ENCODE data around the gene ARHGDIA.

ARHGDIA gene

GRCh38 chr17:81833921-81834830, 37.0 kb downstream of the ARHGDIA start:
- peak overlapping the region in 19 of 21 experiments; percentile 73 to 97 (median 94) for H3K27ac ChIP-seq
- peak overlapping the region; percentile 53 to 91 (median 75) for H3K4me3 ChIP-seq

- Histone ChIP-seq H3K4me3 (peak within 1 kb of the TSS; percentile 73 to 91 (median 79)), H3K27ac (peak within 1 kb of the TSS; percentile 73 to 97 (median 94))
These were observed 37.8 kb downstream of the ARHGDIA start, which contains the start of gene MCRIP1 for GRCh38 chr17:81833160-81833920. MCRIP1 (minus strand) TSS chr17:81833291; CDS start chr17:81824506, 8,785 bp downstream.

GRCh38 chr17:81832608-81833159, 38.5 kb downstream of the ARHGDIA start:
- peak overlapping the region; percentile 63 to 94 (median 84) for H3K27ac ChIP-seq
- peak overlapping the region; percentile 73 to 91 (median 79) for H3K4me3 ChIP-seq

GRCh38 chr17:81831957-81832607, 39.1 kb downstream of the ARHGDIA start:
- Histone ChIP-seq H3K4me3 (peak overlapping the region; percentile 73 to 91 (median 79)), H3K27ac (peak overlapping the region; percentile 63 to 94 (median 84))

- H3K4me3 ChIP-seq = peak overlapping the region in 1 of 7 experiments; percentile 91
- peak overlapping the region in 18 of 21 experiments; percentile 31 to 94 (median 86) for H3K27ac ChIP-seq
These were observed 39.6 kb downstream of the ARHGDIA start for GRCh38 chr17:81831563-81831956.

GRCh38 chr17:81829858-81830257, 41.3 kb downstream of the ARHGDIA start:
- Histone ChIP-seq H3K27ac (no peak overlapping the region), H3K4me3 (no peak overlapping the region)

GRCh38 chr17:81828656-81829055, 42.5 kb downstream of the ARHGDIA start:
- H3K27ac ChIP-seq = peak overlapping the region in 1 of 21 experiments; percentile 49

GRCh38 chr17:81825841-81826466, 45.2 kb downstream of the ARHGDIA start:
- no peak overlapping the region for H3K4me3 ChIP-seq
- H3K27ac ChIP-seq = no peak overlapping the region

More at GRCh38 chr17:81828656-81829055, 42.5 kb downstream of the ARHGDIA start:
- H3K4me3 ChIP-seq = no peak overlapping the region

- Histone ChIP-seq H3K4me3 (no peak overlapping the region), H3K27ac (no peak overlapping the region)
These were observed 46.5 kb downstream of the ARHGDIA start for GRCh38 chr17:81824595-81824994.

- Histone ChIP-seq H3K4me3 (no peak overlapping the region), H3K27ac (no peak overlapping the region)
These were observed 47.2 kb downstream of the ARHGDIA start for GRCh38 chr17:81823820-81824550.

GRCh38 chr17:81822996-81823819, 47.9 kb downstream of the ARHGDIA start:
- peak overlapping the region in 10 of 21 experiments; percentile 41 to 94 (median 80) for H3K27ac ChIP-seq
- H3K4me3 ChIP-seq = no peak overlapping the region

- Histone ChIP-seq H3K27ac (peak overlapping the region in 20 of 21 experiments; percentile 31 to 94 (median 76)), H3K4me3 (no peak overlapping the region)
These were observed 48.9 kb downstream of the ARHGDIA start for GRCh38 chr17:81822312-81822637.

GRCh38 chr17:81821603-81822311, 49.4 kb downstream of the ARHGDIA start:
- Histone ChIP-seq H3K27ac (peak overlapping the region in 20 of 21 experiments; percentile 31 to 94 (median 76)), H3K4me3 (no peak overlapping the region)

GRCh38 chr17:81821147-81821546, 50.0 kb downstream of the ARHGDIA start:
- Histone ChIP-seq H3K27ac (peak overlapping the region in 14 of 21 experiments; percentile 12 to 94 (median 77)), H3K4me3 (no peak overlapping the region)

- Histone ChIP-seq H3K27ac (no peak overlapping the region), H3K4me3 (no peak overlapping the region)
These were observed 51.4 kb downstream of the ARHGDIA start for GRCh38 chr17:81819708-81820107.

- Histone ChIP-seq H3K27ac (no peak overlapping the region), H3K4me3 (no peak overlapping the region)
These were observed 53.4 kb downstream of the ARHGDIA start for GRCh38 chr17:81817758-81818147.

Data from skin epidermis (tissue), 12 donors.